ENCODE results near the gene MYO1A. TPM values are rescaled to one million over a fixed set of nuclear protein-coding genes. Genes with fewer than 3 reads are reported as not detected.

Gene MYO1A
- total RNA-seq, 1 experiment from 2014 or later, result not detected

GRCh38 chr12:56980268-56980667 lies 69.7 kb downstream of the MYO1A start:
- H3K4me3 ChIP-seq, result no peak overlapping the region
- no peaks in the 10 kb centered on the region for H3K9me3 ChIP-seq
- DNase-seq, result no peak
- H3K36me3 ChIP-seq, result no peaks in the 10 kb centered on the region
- H3K27me3 ChIP-seq, result no peaks in the 10 kb centered on the region

GRCh38 chr12:56979628-56980027 lies 70.3 kb downstream of the MYO1A start:
- Histone ChIP-seq H3K36me3 (no peaks in the 10 kb centered on the region), H3K4me3 (no peak overlapping the region), H3K9me3 (no peaks in the 10 kb centered on the region), H3K27me3 (no peaks in the 10 kb centered on the region)
- no peak for DNase-seq

Other genes starting within 250 kb of the MYO1A start
- not detected in 2 replicates for gene SDR9C7, start 115.7 kb downstream of the MYO1A start, total RNA-seq (2014; rRNA removed; shearing (Covaris generic); ENCODE audit: low replicate concordance)
- gene RDH16, start 92.5 kb downstream of the MYO1A start, total RNA-seq (2014; rRNA removed; shearing (Covaris generic); ENCODE audit: low replicate concordance), result not detected in 2 replicates
- 3.1 and 3.3 TPM in 2 replicates for gene ZBTB39, start 43.6 kb downstream of the MYO1A start, total RNA-seq (2014; rRNA removed; shearing (Covaris generic); ENCODE audit: low replicate concordance)
- gene TAC3, start 33.6 kb downstream of the MYO1A start, total RNA-seq (2014; rRNA removed; shearing (Covaris generic); ENCODE audit: low replicate concordance), result 0.36 TPM in 1 of 2 replicates, not detected in the other
- gene NEMP1, start 28.7 kb upstream of the MYO1A start, total RNA-seq (2014; rRNA removed; shearing (Covaris generic); ENCODE audit: low replicate concordance), result 14.6 and 14.9 TPM in 2 replicates
- 28.7 and 45.1 TPM in 2 replicates for gene NAB2, start 39.0 kb upstream of the MYO1A start, total RNA-seq (2014; rRNA removed; shearing (Covaris generic); ENCODE audit: low replicate concordance)
- 53.6 and 59.7 TPM in 2 replicates for gene STAT6, start 61.2 kb upstream of the MYO1A start, total RNA-seq (2014; rRNA removed; shearing (Covaris generic); ENCODE audit: low replicate concordance)
- gene LRP1, start 78.4 kb upstream of the MYO1A start, total RNA-seq (2014; rRNA removed; shearing (Covaris generic); ENCODE audit: low replicate concordance), result 29.1 and 39.0 TPM in 2 replicates
- gene LRP1-AS, start 97.5 kb upstream of the MYO1A start, total RNA-seq (2014; rRNA removed; shearing (Covaris generic); ENCODE audit: low replicate concordance), result not detected in 2 replicates
- 1.2 TPM in 1 of 2 replicates, not detected in the other for gene NXPH4, start 166.7 kb upstream of the MYO1A start, total RNA-seq (2014; rRNA removed; shearing (Covaris generic); ENCODE audit: low replicate concordance)
- gene SHMT2, start 179.6 kb upstream of the MYO1A start, total RNA-seq (2014; rRNA removed; shearing (Covaris generic); ENCODE audit: low replicate concordance), result 232 and 343 TPM in 2 replicates
- 0.86 TPM in 1 of 2 replicates, not detected in the other for gene STAC3, start 201.1 kb upstream of the MYO1A start, total RNA-seq (2014; rRNA removed; shearing (Covaris generic); ENCODE audit: low replicate concordance)